HepG2 (cell line): ENCODE results near the gene MTFP1. TPM values are rescaled to one million over a fixed set of nuclear protein-coding genes. Genes with fewer than 3 reads are reported as not detected.

Experiments used
- FOXP1 ChIP-seq, 2 experiments: fragments of 450-650 bp in 1 of 2; IDR thresholded peaks; 2 replicates each; pipeline ENCODE4 v1.6.1; 2017 to 2018; ENCODE audit warnings: antibody characterized with exemption in 1 of 2
- GATAD2A ChIP-seq: IDR thresholded peaks from 2 replicates; pipeline ENCODE4 v1.6.1; 2016
- HNF4G ChIP-seq, 2 experiments: sonication (generic) in 1 of 2; formaldehyde crosslinking in 1 of 2; IDR thresholded peaks; 2 replicates each; pipeline versions ENCODE4 v1.4.0 to v1.6.1; 2011 to 2020; ENCODE audit warnings: borderline replicate concordance in 2 of 2, low read depth in 2 of 2, mild to moderate bottlenecking in 2 of 2, low read length in 1 of 2, missing genetic modification reagents in 1 of 2, moderate library complexity in 1 of 2
- KDM4B ChIP-seq: sonication (generic); formaldehyde crosslinking; IDR thresholded peaks from 2 replicates; pipeline ENCODE4 v1.4.0; 2020; ENCODE audit warnings: missing genetic modification reagents
- KLF16 ChIP-seq, 2 experiments: sonication (generic) in 1 of 2; formaldehyde crosslinking in 1 of 2; IDR thresholded peaks; 2 replicates each; pipeline versions ENCODE4 v1.6.1 to v1.8.0; 2016 to 2023; ENCODE audit warnings: missing genetic modification reagents in 2 of 2, missing compliant biosample characterization in 1 of 2
- MIXL1 ChIP-seq: IDR thresholded peaks from 2 replicates; pipeline ENCODE4 v1.6.1; 2016
- SIX1 ChIP-seq: sonication (generic); formaldehyde crosslinking; IDR thresholded peaks from 2 replicates; pipeline ENCODE4 v1.4.0; 2020; ENCODE audit warnings: missing genetic modification reagents, borderline replicate concordance
- SOX5 ChIP-seq: IDR thresholded peaks from 2 replicates; pipeline ENCODE4 v1.6.1; 2016; ENCODE audit warnings: borderline replicate concordance
- ZBTB37 ChIP-seq: sonication (generic); formaldehyde crosslinking; IDR thresholded peaks from 2 replicates; pipeline ENCODE4 v1.4.0; 2020; ENCODE audit warnings: mild to moderate bottlenecking, missing genetic modification reagents
- ZBTB8A ChIP-seq: sonication (generic); formaldehyde crosslinking; IDR thresholded peaks from 2 replicates; pipeline ENCODE4 v1.4.0; 2020; ENCODE audit warnings: mild to moderate bottlenecking, low read depth, missing genetic modification reagents, borderline replicate concordance
- polyA plus RNA-seq, 8 experiments: library from polyadenylated mRNA; depleted of rRNA in 3 of 8; stranded (reverse) in 7 of 8; unstranded in 1 of 8; fragments of >200 nt; fragmentation: Illumina TruSeq in 4 of 8; extraction: Trizol in 4 of 8; gene quantifications; 2 replicates each; pipeline versions ENCODE4 v1.2.1 to v1.2.3, GENCODE V29; 2011 to 2016; ENCODE audit warnings: low read depth in 4 of 8, missing spikeins in 1 of 8, mixed read lengths in 1 of 8; ENCODE audit not compliant: insufficient read depth in 1 of 8
- total RNA-seq, 5 experiments: library from RNA; depleted of rRNA; stranded (reverse); fragments of >200 nt; fragmentation: Illumina TruSeq; extraction: Trizol; gene quantifications; 2 replicates each; pipeline ENCODE4 v1.2.3, GENCODE V29; 2016; ENCODE audit warnings: low read depth in 1 of 5
- TF ChIP-seq, protein P1 (sequence below): IDR thresholded peaks from 2 replicates; pipeline ENCODE4 v1.4.0; 2020; ENCODE audit warnings: mild to moderate bottlenecking, missing genetic modification reagents
- TF ChIP-seq, protein P2 (sequence below): sonication (generic); formaldehyde crosslinking; IDR thresholded peaks from 2 replicates; pipeline ENCODE4 v1.5.1; 2020; ENCODE audit warnings: mild to moderate bottlenecking, missing genetic modification reagents, moderate library complexity
- TF ChIP-seq, protein P3 (sequence below), 2 experiments: IDR thresholded peaks; 2 replicates each; pipeline ENCODE4 v1.6.1; 2011 to 2012; ENCODE audit warnings: low read length in 2 of 2, borderline replicate concordance in 1 of 2, low read depth in 1 of 2, mild to moderate bottlenecking in 1 of 2, moderate library complexity in 1 of 2
- TF ChIP-seq, protein P4 (sequence below): sonication (generic); formaldehyde crosslinking; IDR thresholded peaks from 2 replicates; pipeline ENCODE4 v1.5.0; 2020; ENCODE audit warnings: missing genetic modification reagents

Gene MTFP1
- total and polyA plus RNA-seq, 2 of the 13 experiments (the other 11 are each of a cell fraction or from before 2014, with no cell fraction given), result 29.5 to 45.6 TPM

- TF ChIP-seq ZBTB37 (CRISPR knock-in tag) (peak; percentile 59; the same call in 1 of the 2 replicates), KLF16 (CRISPR knock-in tag; IDR thresholded peaks at IDR 0.05) (no peak), HNF4G (IDR thresholded peaks at IDR 0.05; ENCODE audit: borderline replicate concordance, low read depth, low read length) (peak; percentile 72), HNF4G (CRISPR knock-in tag; IDR thresholded peaks at IDR 0.05; ENCODE audit: borderline replicate concordance, low read depth) (peak; percentile 65; the same call in 1 of the 2 replicates), ZBTB8A (no peak), SIX1 (peak; percentile 87), GATAD2A (CRISPR knock-in tag) (peak; percentile 60; the same call in 1 of the 2 replicates), MIXL1 (CRISPR knock-in tag) (0 out of 2 replicates have a peak, but pooled peaks have one; percentile 24), SOX5 (CRISPR knock-in tag) (peak; percentile 18; the same call in 1 of the 2 replicates), FOXP1 (IDR thresholded peaks at IDR 0.05) (no peak), FOXP1 (CRISPR knock-in tag; IDR thresholded peaks at IDR 0.05) (peak; percentile 24; the same call in 1 of the 2 replicates), KDM4B (CRISPR knock-in tag) (no peak)
- TF ChIP-seq, protein P1, sequence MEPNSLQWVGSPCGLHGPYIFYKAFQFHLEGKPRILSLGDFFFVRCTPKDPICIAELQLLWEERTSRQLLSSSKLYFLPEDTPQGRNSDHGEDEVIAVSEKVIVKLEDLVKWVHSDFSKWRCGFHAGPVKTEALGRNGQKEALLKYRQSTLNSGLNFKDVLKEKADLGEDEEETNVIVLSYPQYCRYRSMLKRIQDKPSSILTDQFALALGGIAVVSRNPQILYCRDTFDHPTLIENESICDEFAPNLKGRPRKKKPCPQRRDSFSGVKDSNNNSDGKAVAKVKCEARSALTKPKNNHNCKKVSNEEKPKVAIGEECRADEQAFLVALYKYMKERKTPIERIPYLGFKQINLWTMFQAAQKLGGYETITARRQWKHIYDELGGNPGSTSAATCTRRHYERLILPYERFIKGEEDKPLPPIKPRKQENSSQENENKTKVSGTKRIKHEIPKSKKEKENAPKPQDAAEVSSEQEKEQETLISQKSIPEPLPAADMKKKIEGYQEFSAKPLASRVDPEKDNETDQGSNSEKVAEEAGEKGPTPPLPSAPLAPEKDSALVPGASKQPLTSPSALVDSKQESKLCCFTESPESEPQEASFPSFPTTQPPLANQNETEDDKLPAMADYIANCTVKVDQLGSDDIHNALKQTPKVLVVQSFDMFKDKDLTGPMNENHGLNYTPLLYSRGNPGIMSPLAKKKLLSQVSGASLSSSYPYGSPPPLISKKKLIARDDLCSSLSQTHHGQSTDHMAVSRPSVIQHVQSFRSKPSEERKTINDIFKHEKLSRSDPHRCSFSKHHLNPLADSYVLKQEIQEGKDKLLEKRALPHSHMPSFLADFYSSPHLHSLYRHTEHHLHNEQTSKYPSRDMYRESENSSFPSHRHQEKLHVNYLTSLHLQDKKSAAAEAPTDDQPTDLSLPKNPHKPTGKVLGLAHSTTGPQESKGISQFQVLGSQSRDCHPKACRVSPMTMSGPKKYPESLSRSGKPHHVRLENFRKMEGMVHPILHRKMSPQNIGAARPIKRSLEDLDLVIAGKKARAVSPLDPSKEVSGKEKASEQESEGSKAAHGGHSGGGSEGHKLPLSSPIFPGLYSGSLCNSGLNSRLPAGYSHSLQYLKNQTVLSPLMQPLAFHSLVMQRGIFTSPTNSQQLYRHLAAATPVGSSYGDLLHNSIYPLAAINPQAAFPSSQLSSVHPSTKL (CRISPR knock-in tag), result peak; percentile 29; the same call in 1 of the 2 replicates
- TF ChIP-seq, protein P2, sequence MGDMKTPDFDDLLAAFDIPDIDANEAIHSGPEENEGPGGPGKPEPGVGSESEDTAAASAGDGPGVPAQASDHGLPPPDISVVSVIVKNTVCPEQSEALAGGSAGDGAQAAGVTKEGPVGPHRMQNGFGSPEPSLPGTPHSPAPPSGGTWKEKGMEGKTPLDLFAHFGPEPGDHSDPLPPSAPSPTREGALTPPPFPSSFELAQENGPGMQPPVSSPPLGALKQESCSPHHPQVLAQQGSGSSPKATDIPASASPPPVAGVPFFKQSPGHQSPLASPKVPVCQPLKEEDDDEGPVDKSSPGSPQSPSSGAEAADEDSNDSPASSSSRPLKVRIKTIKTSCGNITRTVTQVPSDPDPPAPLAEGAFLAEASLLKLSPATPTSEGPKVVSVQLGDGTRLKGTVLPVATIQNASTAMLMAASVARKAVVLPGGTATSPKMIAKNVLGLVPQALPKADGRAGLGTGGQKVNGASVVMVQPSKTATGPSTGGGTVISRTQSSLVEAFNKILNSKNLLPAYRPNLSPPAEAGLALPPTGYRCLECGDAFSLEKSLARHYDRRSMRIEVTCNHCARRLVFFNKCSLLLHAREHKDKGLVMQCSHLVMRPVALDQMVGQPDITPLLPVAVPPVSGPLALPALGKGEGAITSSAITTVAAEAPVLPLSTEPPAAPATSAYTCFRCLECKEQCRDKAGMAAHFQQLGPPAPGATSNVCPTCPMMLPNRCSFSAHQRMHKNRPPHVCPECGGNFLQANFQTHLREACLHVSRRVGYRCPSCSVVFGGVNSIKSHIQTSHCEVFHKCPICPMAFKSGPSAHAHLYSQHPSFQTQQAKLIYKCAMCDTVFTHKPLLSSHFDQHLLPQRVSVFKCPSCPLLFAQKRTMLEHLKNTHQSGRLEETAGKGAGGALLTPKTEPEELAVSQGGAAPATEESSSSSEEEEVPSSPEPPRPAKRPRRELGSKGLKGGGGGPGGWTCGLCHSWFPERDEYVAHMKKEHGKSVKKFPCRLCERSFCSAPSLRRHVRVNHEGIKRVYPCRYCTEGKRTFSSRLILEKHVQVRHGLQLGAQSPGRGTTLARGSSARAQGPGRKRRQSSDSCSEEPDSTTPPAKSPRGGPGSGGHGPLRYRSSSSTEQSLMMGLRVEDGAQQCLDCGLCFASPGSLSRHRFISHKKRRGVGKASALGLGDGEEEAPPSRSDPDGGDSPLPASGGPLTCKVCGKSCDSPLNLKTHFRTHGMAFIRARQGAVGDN, result peak; percentile 22; the same call in 1 of the 2 replicates
- TF ChIP-seq, protein P3, sequence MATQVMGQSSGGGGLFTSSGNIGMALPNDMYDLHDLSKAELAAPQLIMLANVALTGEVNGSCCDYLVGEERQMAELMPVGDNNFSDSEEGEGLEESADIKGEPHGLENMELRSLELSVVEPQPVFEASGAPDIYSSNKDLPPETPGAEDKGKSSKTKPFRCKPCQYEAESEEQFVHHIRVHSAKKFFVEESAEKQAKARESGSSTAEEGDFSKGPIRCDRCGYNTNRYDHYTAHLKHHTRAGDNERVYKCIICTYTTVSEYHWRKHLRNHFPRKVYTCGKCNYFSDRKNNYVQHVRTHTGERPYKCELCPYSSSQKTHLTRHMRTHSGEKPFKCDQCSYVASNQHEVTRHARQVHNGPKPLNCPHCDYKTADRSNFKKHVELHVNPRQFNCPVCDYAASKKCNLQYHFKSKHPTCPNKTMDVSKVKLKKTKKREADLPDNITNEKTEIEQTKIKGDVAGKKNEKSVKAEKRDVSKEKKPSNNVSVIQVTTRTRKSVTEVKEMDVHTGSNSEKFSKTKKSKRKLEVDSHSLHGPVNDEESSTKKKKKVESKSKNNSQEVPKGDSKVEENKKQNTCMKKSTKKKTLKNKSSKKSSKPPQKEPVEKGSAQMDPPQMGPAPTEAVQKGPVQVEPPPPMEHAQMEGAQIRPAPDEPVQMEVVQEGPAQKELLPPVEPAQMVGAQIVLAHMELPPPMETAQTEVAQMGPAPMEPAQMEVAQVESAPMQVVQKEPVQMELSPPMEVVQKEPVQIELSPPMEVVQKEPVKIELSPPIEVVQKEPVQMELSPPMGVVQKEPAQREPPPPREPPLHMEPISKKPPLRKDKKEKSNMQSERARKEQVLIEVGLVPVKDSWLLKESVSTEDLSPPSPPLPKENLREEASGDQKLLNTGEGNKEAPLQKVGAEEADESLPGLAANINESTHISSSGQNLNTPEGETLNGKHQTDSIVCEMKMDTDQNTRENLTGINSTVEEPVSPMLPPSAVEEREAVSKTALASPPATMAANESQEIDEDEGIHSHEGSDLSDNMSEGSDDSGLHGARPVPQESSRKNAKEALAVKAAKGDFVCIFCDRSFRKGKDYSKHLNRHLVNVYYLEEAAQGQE (IDR thresholded peaks at IDR 0.05; ENCODE audit: borderline replicate concordance in 1 of 2, low read depth in 1 of 2, low read length in 2 of 2), result no peak
- TF ChIP-seq, protein P4, sequence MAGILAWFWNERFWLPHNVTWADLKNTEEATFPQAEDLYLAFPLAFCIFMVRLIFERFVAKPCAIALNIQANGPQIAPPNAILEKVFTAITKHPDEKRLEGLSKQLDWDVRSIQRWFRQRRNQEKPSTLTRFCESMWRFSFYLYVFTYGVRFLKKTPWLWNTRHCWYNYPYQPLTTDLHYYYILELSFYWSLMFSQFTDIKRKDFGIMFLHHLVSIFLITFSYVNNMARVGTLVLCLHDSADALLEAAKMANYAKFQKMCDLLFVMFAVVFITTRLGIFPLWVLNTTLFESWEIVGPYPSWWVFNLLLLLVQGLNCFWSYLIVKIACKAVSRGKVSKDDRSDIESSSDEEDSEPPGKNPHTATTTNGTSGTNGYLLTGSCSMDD (CRISPR knock-in tag), result no peak
Measured at GRCh38 chr22:30404307-30404706, 21.3 kb upstream of the MTFP1 start (continued).
